NK-92 treated with Interleukin-12 subunit alpha and Interleukin-12 subunit beta, amount 100 ng/mL, for 24 hours (cell line): ENCODE results near the gene DNAJC3.
"Not testable (repeated sequence)": the region's sequence is repeated elsewhere in the genome, so short reads cannot be mapped to it uniquely, and the experiment has no call there.

Experiments used
- DNase-seq: peaks from one replicate; lab custom pipeline; 2025; lab: John Stamatoyannopoulos, UW

Gene DNAJC3

DNA sequence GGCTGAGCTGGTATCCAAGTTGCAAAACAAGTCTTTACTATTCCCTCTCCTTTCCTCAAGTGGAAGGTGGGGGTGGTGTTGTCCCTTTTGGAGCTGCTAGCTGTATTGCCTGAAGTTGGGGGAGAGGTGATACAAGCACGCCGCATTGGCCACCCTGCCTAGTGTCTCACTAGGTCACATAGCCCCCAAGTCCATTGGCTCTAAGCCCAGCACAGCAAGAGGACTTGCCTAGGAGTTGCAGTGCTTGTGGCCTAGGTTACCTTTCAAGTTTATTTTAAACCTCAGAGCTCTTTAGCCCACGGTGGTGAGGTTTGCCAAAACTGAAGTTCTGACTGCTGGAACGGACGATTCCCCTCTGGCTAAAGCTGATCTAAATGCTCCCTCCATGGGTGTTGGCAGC is 5.3 kb upstream of the DNAJC3 start:
- no peak for DNase-seq

- no peak for DNase-seq
Measured at GRCh38 chr13:95676105-95676761, 706 bp upstream of the DNAJC3 start.

GRCh38 chr13:95677564-95678266 is 776 bp downstream of the DNAJC3 start:
- DNase-seq, result no peak

GRCh38 chr13:95678967-95679366 is 2.0 kb downstream of the DNAJC3 start:
- DNase-seq, result no peak

DNA sequence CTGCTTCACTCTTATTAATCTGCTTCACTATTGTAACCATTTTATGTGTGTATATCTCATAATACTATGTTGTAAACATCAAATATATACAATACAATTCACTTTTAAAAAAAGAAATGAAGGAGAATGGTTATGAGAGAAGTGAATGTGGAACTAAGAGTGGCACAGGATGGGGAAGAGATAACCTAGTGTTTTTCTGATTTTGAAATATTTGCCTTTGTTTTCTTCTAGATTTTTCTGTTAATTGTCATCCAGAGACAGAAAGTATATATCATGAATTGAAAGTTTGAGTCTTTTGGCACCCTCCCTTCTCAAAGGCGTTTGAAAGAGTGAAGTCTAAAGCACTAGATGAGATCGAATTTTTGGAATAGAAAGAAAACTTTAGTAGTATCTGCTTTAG is 2.8 kb downstream of the DNAJC3 start:
- no peak for DNase-seq

GRCh38 chr13:95684418-95684817 is 7.5 kb downstream of the DNAJC3 start:
- DNase-seq, result no peak

GRCh38 chr13:95684960-95685359 is 8.0 kb downstream of the DNAJC3 start:
- DNase-seq, result not testable (repeated sequence)

DNA sequence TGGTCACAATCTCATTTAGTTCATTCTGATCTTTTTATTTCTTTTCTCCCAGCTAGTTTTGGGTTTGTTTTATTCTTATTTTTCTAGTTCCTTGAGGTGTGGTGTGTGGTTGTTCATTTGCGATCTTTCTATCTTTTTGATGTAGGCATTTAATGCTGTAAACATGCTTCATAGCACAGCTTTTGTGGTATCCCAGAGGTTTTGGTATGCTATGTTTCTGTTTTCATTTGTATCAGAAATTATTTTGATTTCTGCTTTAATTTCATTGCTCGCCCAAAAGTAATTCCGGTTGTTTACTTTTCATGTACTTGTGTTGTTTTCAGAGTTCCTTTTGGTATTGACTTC is 12.6 kb downstream of the DNAJC3 start:
- DNase-seq, result no peak

DNA sequence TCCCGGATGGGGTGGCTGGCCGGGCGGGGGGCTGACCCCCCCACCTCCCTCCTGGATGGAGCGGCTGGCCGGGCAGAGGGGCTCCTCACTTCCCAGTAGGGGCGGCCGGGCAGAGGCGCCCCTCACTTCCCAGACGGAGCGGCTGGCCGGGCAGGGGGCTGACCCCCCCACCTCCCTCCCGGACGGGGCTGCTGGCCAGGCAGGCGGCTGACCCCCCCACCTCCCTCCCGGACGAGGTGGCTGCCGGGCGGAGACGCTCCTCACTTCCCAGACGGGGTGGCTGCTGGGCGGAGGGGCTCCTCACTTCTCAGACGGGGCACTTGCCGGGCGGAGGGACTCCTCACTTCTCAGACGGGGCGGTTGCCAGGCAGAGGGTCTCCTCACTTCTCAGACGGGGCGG is 14.0 kb downstream of the DNAJC3 start:
- not testable (repeated sequence) for DNase-seq

GRCh38 chr13:95697052-95697680 is 20.2 kb downstream of the DNAJC3 start:
- DNase-seq, result no peak

- DNase-seq, result no peak
Measured at GRCh38 chr13:95698047-95698749, 21.3 kb downstream of the DNAJC3 start.

DNA sequence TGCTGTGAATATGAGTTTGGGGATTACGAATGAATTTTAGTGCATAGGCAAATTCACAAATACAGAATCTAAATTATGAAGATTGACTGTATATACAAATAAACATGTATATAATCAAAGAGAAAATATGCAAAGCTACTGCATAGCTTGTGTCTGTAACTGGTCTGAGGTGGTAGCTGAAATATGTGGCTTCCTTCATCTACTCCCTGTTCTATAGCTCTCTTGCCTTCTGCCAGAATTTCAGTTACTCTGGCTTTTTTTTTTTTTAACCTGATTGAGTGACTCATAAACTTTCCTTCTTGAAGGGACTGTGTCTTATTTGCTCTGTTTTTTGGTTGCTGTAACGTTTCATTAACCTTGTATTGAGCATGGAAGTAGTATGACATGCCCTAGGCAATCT is 26.6 kb downstream of the DNAJC3 start:
- no peak for DNase-seq

GRCh38 chr13:95704510-95704909 is 27.6 kb downstream of the DNAJC3 start:
- no peak for DNase-seq

DNA sequence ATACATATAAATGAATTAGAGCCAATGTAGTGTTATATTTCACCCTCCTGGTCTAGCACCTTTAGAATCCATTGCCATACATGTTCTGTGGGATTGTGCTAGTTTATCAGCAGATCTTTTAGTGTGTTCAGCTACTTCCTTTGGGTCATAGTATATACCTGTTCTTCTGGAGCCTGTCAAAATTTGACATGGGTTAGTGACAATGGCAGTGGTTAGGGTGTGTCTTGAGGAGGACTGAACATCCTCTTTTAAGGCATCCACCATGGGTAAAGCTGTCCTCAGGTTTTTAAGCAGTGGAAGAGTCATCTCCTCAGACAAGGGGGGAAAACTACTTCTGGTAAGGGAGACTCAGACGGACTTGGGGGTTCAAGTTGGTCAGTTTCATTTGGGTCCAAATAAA is 29.4 kb downstream of the DNAJC3 start:
- no peak for DNase-seq

DNA sequence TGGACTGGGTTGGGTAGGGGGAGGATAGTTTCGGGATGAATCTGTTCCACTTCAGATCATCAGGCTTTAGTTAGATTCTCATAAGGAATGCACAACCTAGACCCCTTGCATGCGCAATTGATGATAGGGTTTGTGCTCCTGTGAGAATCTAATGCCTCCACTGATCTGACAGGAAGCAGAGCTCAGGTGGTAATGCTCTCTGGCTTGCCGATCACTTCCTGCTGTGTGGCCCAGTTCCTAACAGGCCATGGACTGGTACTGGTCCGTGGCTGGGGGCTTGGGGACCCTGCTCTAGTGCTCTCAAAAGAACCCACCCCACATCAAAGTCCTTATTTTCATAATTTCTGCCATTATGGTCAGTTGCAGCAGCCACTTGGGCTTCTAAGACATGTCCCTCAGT is 30.1 kb downstream of the DNAJC3 start:
- no peak for DNase-seq

DNA sequence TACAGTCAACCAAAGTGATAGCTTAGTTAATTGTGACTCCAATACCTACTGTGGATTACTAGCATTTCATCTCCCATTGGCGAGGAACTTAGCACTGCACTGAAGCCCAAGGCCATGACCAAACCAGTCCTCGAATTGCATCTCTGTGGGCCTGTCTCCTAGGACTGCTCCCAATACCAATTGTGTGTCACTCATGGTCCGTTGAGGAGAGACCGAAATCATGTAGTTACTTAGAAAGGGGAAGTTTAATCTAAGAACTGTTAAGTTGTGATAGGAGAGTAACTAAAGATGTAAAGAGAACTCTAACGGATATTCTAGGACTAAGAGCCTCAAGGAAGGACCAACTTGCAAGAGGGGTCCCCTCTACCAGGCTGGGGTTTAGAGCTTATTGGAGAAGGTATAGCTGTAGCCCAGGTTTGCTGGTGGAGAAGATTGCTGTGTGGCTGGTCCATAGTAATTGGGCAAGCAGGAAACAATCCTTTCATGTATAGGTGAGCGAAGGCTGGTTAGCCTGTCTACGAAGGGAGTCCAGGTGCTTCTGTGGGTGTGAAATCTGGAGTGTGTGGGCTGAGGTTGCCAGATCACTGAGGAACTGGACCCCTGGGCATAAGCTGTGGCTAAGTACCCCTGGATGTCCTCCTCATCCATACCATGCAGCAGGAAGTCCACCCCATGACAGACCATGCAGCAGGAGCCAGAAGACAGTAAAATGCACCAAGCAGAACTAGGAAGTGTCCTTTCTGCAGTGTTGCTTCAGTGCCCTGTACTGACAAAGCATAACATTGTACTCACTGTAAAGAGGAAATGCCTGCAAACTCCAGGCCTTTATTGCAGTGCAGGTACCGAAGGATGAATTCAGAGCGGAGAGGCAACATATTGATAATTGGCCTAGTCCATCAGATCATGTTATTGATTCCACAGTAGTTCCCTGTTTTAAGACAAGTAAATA is 30.8 kb downstream of the DNAJC3 start:
- DNase-seq, result no peak

GRCh38 chr13:95708391-95708774 is 31.4 kb downstream of the DNAJC3 start:
- no peak for DNase-seq

DNA sequence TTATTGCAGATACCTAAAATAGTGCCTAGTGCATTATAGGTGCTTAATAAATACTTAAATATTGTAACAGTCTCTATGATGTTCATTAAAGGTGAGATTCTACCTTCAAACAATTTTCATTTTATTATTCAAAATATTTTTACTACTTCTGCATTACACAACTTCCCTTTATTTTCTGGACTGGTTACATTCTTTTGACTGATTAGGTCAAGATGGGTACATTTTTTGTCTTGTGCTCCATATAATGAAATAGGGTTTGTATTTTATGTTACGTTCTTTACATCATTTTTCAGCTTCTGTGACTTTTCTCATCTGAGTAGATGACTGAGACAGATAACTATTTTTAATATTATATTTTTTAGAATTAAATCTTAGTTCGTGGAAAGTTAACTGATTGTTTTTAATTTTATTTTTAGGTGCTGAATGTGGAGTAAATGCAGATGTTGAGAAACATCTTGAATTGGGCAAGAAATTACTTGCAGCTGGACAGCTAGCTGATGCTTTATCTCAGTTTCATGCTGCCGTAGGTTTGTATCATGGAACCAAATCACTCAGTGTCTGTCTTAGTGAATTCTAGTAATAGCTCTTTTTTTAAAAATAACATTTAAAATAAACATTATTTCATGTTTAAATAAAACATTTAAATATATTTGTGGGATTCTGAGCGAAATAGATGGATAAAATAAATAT is 32.0 kb downstream of the DNAJC3 start:
- no peak for DNase-seq

DNA sequence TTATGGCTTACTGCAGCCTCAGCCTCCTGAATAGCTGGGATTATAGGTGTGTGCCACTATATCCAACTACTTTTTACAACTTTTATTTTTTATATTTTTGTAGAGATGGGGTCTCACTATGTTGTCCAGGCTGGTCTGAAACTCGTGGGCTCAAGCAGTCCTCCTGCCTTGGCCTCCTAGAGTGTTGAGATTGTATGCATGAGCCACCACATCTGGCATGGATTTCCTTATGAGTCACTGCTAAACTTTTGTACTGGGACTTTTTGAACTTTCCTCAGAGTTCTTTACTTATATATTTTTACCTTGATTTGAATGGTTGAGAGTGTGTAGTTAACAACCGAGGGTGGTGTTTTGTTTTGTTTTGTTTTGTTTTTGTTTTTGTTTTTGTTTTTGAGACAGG is 33.4 kb downstream of the DNAJC3 start:
- DNase-seq, result no peak

DNA sequence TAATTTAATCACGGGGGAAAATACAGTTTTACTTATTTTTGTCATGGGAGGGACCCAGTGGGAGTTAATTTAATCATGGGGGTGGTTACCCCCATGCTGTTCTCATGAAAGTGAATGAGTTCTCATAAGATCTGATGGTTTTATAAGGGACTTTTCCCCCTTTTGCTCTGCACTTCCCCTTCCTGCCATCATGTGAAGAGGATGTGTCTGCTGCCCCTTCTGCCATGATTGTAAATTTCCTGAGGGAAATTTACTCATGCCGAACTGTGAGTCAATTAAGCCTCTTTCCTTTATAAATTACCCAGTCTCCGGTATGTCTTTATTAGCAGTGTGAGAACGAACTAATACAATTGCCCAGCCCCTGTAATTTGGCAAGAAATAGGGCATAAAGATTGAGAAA is 35.9 kb downstream of the DNAJC3 start:
- not testable (repeated sequence) for DNase-seq

- DNase-seq, result no peak
Measured at GRCh38 chr13:95713651-95714050, 36.7 kb downstream of the DNAJC3 start.
